Activated gamma-delta T cell treated with anti-CD3 and anti-CD28 coated beads, Interleukin-2, amount 50 U/mL, for 16 hours (primary cell): ENCODE measurements around the gene SAMD14.
A peak's percentile ranks its signal among the peaks of the same experiment; 100 is the strongest.

ENCODE experiments used
- DNase-seq: peaks from one replicate; pipeline ENCODE4 v3.0.0-alpha.2; 2020; ENCODE audit warnings: low read depth

SAMD14 gene

GRCh38 chr17:50129728-50130558, at the start of gene SAMD14:
TSS of gene SAMD14 (minus strand) at chr17:50130160. CDS start at chr17:50124959, 5,201 bp downstream.
- DNase-seq = no peak

DNA sequence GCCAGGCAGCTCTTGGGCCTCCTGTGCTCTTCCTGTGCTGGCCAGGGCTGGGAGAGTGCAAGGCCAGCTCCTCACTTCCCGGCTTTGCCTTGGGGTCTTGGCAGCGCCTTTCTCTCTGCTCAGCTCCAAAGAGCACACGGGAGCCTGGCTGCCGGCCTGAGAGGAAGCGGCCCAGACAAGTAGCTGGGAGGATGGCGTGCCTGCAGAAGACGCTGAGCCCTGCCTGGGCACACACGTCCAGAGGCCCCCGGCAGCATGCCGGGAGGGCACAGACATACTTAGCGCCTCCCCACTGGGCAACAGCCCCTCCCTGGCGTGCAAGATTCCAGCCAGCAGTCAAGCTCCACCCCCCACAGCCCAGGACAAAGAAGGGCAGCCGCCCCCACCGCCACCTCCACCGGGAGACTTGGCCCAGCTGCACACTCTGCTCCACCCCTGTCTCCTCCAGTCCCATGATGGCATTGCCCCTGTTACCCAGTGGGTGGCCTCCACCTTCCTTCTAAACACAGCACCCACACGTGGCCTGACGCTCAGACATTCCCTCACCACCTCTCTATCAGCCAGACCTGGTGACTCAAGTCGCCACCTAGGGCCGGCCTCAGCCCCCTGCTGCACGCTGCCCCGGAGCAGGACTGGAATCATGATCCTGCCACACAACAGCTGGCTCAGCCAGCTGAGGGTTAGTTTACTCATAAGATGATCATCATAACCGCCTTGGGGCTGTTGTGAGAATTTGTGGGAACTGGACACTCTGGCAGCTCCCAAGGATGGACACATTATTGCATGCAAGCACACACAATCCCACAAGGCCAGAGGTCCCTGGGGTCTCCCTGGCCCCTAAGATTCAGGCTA, 48.2 kb upstream of the SAMD14 start:
- peak; percentile 22 for DNase-seq

- DNase-seq = no peak
Measured at GRCh38 chr17:50177476-50177875, 47.5 kb upstream of the SAMD14 start.

DNA sequence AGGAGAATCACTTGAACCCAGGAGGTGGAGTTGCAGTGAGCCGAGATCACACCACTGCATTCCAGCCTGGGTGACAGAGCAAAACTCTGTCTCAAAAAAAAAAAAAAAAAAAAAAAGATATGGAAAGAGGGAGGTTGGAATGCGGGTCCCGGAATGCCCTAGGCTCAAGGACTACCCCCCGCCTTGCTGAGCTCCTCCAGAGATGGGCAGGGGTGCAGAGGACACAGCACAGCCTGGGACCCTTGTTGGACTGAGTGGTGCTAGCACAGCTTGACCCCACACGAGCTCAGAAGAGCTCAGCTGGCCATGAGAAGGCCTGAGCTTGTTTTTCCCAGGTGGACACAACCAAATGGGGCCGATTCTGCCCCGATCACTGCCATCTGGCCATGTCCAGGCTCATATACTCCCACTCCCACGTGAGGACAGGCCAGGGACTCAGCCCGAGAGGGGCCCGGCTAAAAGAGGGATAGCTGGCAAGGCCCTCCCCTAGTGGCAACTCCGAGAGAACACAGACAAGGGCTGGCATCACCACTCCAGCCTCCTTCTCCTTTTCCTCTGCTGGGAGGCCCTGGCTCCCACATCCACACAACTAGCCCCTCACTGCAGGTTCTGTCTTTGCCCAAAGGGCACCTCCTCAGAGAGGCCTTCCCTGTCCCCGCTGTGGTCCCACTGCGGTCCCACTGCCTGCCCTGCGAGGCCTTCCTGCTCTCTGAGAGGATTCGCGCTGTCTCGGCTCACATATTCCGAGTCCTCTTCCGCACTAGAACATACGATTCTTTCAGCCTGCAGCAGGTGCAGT, 46.8 kb upstream of the SAMD14 start:
- DNase-seq = no peak

DNA sequence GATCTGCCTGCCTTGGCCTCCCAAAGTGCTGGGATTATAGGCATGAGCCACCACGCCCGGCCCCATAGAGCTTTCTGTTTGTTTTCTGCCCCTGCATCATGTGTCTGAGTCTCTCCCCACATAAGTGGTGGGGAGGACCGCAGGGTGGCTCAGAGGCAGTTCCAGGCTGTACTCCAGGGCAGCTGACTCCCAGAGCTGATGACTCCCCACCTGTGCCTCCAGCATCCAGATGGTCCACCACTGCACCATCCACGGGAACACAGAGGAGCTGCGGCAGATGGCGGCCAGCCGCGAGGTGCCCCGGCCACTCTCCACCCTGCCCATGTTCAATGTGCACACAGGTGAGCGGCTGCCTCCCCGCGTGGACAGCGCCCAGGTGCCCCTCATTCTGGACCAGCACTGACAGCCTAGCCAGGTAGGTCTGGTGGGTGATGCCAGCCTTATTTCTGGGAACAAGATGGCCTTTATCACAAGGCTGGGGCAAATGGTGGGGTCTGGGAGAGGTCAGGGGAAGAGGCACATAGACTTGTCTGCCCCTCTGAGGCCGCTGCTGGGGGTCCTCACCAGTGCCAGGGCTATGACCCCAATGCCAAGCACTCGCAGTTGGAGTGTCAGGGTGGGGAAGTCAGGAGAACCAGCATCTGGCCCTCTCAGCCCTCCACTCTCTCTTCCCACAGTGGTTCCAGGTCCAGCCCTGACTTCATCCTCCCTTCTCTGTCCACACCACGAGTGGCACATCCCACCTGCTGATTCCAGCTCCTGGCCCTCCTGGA, 45.3 kb upstream of the SAMD14 start:
- DNase-seq = no peak

- no peak for DNase-seq
Measured at GRCh38 chr17:50174444-50174843, 44.5 kb upstream of the SAMD14 start.

GRCh38 chr17:50173335-50173941, 43.5 kb upstream of the SAMD14 start:
- DNase-seq = no peak

GRCh38 chr17:50172936-50173334, 43.0 kb upstream of the SAMD14 start:
- no peak for DNase-seq

DNA sequence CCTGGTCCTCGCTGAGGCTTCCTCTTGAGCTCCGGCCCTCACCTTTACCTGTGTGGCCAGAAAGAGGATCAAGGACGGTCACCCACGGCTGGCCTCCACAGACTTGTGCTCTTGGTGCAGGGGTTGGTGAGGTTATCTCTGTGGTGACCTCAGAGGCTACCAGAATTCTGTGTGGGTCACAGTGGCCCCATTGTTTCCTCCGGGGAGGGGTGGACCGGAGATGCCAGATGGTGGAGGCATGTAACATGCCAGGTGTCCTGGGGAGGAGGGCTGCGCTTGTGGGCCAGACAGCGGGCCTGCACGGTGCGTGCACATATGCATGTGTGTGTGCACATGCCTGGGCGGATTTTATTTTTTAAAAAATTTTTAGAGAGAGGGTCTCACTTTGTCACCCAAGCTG, 42.2 kb upstream of the SAMD14 start:
- DNase-seq = no peak

DNA sequence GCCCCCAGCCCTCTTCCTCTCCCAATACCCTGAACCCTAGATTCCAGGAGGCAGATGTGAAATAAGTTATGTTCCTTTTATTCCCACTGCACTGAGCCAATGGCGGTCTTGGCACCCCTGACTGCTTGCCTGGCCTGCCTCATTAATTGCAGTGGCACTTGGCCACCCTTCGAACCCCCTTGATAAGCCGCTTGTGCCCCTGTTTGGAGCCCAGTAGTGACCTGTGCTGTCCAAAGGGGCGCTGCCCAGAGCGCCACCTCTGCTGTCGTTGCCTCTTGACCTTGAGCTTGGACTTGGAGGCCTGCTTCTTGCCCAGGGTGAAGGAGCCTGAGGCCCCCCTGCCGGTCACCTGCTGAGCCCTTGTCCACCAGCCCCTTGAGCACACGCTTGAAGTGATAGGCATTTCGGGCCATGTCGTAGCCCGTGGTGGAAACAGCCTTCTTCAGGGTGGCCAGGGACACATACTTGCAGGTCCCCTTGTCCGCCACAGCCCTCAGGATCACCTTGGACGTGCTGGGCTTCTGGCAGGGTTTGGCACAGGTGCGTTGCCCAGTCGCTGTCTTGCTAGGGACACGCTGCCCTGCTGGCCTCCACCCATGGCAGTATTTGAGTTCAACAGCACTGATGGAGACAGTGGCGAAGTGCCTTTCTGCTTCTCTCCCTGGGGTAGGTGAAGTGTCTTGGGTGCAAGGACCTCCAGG, 41.6 kb upstream of the SAMD14 start:
- DNase-seq = no peak

GRCh38 chr17:50170662-50171370, 40.9 kb upstream of the SAMD14 start:
- DNase-seq = no peak

GRCh38 chr17:50169881-50170459, 40.0 kb upstream of the SAMD14 start:
- DNase-seq = no peak

GRCh38 chr17:50169121-50169764, 39.3 kb upstream of the SAMD14 start:
- DNase-seq = peak; percentile 47

GRCh38 chr17:50168319-50168718, 38.4 kb upstream of the SAMD14 start:
- DNase-seq = no peak

GRCh38 chr17:50167371-50167770, 37.4 kb upstream of the SAMD14 start:
- no peak for DNase-seq

DNA sequence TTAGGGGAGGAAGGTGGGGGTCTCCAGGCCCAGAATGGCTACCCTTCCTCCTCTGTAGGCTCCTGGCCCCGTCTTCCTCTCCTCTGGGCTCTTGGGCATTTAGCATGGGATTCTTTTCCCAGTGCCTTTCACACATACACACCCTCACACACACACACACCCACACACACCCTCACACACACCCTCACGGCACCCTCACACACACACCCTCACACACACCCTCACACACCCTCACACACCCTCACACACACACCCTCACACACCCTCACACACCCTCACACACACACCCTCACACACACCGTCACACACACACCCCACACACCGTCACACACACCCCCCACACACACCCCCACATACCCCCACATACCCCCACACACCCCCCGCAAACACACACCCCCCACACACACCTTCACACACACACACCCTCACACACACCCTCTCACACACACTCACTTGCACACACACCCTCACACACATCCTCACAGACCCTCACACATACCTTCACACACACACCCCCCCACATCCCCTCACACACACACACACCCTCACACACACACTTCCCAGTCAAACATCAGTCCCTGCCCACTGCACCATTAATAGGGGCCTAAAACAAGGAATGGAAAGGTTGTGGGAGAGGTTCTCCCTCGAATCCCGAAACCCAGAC, 36.7 kb upstream of the SAMD14 start:
- DNase-seq = no peak

DNA sequence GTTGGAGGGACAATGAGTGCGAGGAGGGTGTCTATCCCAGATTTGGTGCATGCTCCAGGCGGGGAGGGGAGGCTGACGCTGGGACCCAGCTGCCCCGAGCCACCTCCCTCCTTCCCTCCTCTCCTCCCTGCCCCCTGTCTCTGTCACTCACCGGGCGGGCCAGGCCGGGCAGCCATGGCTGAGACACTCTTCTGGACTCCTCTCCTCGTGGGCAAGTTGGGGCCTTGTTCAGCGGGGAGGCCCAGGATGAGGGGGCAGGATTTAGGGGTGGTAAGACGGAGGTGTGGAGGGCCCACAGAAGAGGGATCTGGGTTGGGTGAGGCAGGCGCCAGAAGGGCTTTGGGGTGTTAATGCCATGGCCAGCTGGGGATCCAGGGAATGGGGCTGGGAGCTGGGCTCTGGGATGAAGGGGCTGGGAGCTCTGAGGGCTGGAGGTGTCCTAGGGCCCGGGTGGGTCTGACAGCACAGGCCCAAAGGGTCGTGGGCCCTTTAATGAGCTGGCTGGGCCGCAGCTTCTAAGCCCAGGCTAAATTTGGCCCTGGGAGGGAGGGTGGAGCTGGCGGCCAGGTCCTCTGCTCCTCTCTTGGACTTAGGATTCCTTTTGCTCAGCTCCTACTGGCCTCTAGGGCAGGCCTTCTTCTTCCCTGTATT, 36.0 kb upstream of the SAMD14 start, which contains the start of gene SGCA:
SGCA (plus strand) TSS at position 139 of the 651 bp plus-strand sequence; CDS start at position 175, 36 bp downstream.
- no peak for DNase-seq

- DNase-seq = no peak
Measured at GRCh38 chr17:50165466-50165865, 35.5 kb upstream of the SAMD14 start.
